Measurements from ENCODE around the gene TMOD1. TPM values are rescaled to one million over a fixed set of nuclear protein-coding genes. Genes with fewer than 3 reads are reported as not detected.

Gene TMOD1
- total and polyA plus RNA-seq, 2 of the 13 experiments (the other 11 are each of a cell fraction or from before 2014, with no cell fraction given) = 0.04 to 0.07 TPM

- ChIA-PET POLR2A (no interaction called here), CTCF (ENCODE audit: low intra/inter-chr PET ratio, low total read pairs) (no interaction called here)
- H3K9ac ChIP-seq (ENCODE audit: insufficient read depth, low read depth, low read length) = no peak overlapping the region
- H3K27ac ChIP-seq (ENCODE audit: extremely low read length, insufficient read depth, low read length) = no peak overlapping the region
- peak; percentile 12 for DNase-seq (ENCODE audit: low spot score)
- no peaks in the 10 kb centered on the region for H4K20me1 ChIP-seq (ENCODE audit: insufficient read depth, low read length)
- no peaks in the 10 kb centered on the region for H3K79me2 ChIP-seq (ENCODE audit: insufficient read depth, low read length)
- 14% methylated on average over 5 of the region's 5 CpGs for WGBS (ENCODE audit: low lambda C conversion rate)
- ATAC-seq = no peak
- no peak overlapping the region for H2AFZ ChIP-seq (ENCODE audit: low read length)
- H3K4me2 ChIP-seq (ENCODE audit: low read depth, low read length) = no peak overlapping the region
- in situ Hi-C loops (cut with HindIII; ENCODE audit: extremely low pct_ligation_motif_present, low pct_unique_long_range_greater_than_20kb) (no loop called here), intact Hi-C loops (cut with micrococcal nuclease; ENCODE audit: unreplicated experiment) (no loop called here)
- no peak for FAIRE-seq
- H3K27me3 ChIP-seq (ENCODE audit: control insufficient read depth in 1 of 2, insufficient read depth in 2 of 2, low read length in 2 of 2) = peaks cover 0 to 10% of the 10 kb centered on the region in 2 experiments; a peak in 1 of 5 replicates
- TF ChIP-seq EED (CRISPR knock-in tag; IDR thresholded peaks at IDR 0.05) (no peak), ZNF24 (IDR thresholded peaks at IDR 0.05) (no peak), ZNF879 (CRISPR knock-in tag; IDR thresholded peaks at IDR 0.05) (no peak), ATF2 (CRISPR knock-in tag; IDR thresholded peaks at IDR 0.05) (no peak), ERF (CRISPR knock-in tag; IDR thresholded peaks at IDR 0.05) (no peak), TARDBP (CRISPR knock-in tag; IDR thresholded peaks at IDR 0.05) (no peak), MXI1 (IDR thresholded peaks at IDR 0.05; ENCODE audit: borderline replicate concordance, low read depth, low read length) (no peak), ZNF503 (CRISPR knock-in tag; IDR thresholded peaks at IDR 0.05) (no peak), FOXP1 (IDR thresholded peaks at IDR 0.05) (no peak), FOXP1 (CRISPR knock-in tag; IDR thresholded peaks at IDR 0.05) (no peak), SRSF9 (IDR thresholded peaks at IDR 0.05; ENCODE audit: borderline replicate concordance, insufficient read depth, low read depth, low read length, poor library complexity, severe bottlenecking) (no peak)
- TF ChIP-seq, protein P1, sequence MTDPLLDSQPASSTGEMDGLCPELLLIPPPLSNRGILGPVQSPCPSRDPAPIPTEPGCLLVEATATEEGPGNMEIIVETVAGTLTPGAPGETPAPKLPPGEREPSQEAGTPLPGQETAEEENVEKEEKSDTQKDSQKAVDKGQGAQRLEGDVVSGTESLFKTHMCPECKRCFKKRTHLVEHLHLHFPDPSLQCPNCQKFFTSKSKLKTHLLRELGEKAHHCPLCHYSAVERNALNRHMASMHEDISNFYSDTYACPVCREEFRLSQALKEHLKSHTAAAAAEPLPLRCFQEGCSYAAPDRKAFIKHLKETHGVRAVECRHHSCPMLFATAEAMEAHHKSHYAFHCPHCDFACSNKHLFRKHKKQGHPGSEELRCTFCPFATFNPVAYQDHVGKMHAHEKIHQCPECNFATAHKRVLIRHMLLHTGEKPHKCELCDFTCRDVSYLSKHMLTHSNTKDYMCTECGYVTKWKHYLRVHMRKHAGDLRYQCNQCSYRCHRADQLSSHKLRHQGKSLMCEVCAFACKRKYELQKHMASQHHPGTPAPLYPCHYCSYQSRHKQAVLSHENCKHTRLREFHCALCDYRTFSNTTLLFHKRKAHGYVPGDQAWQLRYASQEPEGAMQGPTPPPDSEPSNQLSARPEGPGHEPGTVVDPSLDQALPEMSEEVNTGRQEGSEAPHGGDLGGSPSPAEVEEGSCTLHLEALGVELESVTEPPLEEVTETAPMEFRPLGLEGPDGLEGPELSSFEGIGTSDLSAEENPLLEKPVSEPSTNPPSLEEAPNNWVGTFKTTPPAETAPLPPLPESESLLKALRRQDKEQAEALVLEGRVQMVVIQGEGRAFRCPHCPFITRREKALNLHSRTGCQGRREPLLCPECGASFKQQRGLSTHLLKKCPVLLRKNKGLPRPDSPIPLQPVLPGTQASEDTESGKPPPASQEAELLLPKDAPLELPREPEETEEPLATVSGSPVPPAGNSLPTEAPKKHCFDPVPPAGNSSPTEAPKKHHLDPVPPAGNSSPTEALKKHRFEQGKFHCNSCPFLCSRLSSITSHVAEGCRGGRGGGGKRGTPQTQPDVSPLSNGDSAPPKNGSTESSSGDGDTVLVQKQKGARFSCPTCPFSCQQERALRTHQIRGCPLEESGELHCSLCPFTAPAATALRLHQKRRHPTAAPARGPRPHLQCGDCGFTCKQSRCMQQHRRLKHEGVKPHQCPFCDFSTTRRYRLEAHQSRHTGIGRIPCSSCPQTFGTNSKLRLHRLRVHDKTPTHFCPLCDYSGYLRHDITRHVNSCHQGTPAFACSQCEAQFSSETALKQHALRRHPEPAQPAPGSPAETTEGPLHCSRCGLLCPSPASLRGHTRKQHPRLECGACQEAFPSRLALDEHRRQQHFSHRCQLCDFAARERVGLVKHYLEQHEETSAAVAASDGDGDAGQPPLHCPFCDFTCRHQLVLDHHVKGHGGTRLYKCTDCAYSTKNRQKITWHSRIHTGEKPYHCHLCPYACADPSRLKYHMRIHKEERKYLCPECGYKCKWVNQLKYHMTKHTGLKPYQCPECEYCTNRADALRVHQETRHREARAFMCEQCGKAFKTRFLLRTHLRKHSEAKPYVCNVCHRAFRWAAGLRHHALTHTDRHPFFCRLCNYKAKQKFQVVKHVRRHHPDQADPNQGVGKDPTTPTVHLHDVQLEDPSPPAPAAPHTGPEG (CRISPR knock-in tag; IDR thresholded peaks at IDR 0.05) = no peak
- no TSS peak for BruUV-seq (replicated peaks)
- H3K9me3 ChIP-seq (ENCODE audit: low read length) = no peaks in the 10 kb centered on the region
- no peaks in the 10 kb centered on the region for H3K4me1 ChIP-seq (ENCODE audit: insufficient read depth, low read length)
- no peak overlapping the region for H3K4me3 ChIP-seq (replicated peaks in 1 of 3; ENCODE audit: insufficient read depth in 1 of 3, low read depth in 2 of 3, low read length in 3 of 3)
- no peaks in the 10 kb centered on the region for H3K36me3 ChIP-seq (replicated peaks in 1 of 2; ENCODE audit: control insufficient read depth in 1 of 2, insufficient read depth in 2 of 2, low read length in 2 of 2)
Measured at GRCh38 chr9:97573482-97574073, 72.1 kb downstream of the TMOD1 start.
